Transverse colon (tissue), 4 donors: ENCODE results near the gene LETM1.

Experiments
- CTCF ChIP-seq, 5 experiments: fragments of 200-600 bp in 3 of 5; fragments of 450-650 bp in 2 of 5; sonication (generic) in 3 of 5; IDR thresholded peaks; 1 replicate in 2 of 5; 2 replicates in 3 of 5; pipeline ENCODE4 v1.5.1; 2016 to 2017; ENCODE audit warnings: antibody characterized with exemption in 5 of 5, inconsistent platforms in 3 of 5, mild to moderate bottlenecking in 2 of 5, moderate library complexity in 1 of 5
- EP300 ChIP-seq: sonication (generic); formaldehyde crosslinking; IDR thresholded peaks from one replicate; pipeline ENCODE4 v1.6.1; 2017; ENCODE audit warnings: antibody characterized with exemption, low read depth
- POLR2AphosphoS5 ChIP-seq, 3 donors: sonication (generic); formaldehyde crosslinking; IDR thresholded peaks; one replicate each; pipeline ENCODE4 v1.6.1; 2016; ENCODE audit warnings: antibody characterized with exemption in 3 of 3

GRCh38 chr4:1842339-1842895 is 13.5 kb downstream of the LETM1 start:
- TF ChIP-seq CTCF (IDR thresholded peaks at IDR 0.05) (no peak), EP300 (no peak), POLR2AphosphoS5 (IDR thresholded peaks at IDR 0.05) (no peak)
